Loucy (cell line): ENCODE measurements around the gene ZCCHC14.
"Not testable (repeated sequence)": the region's sequence is repeated elsewhere in the genome, so short reads cannot be mapped to it uniquely, and the experiment has no call there.

Experiments
- H2AFZ ChIP-seq: fragments of 200-600 bp; sonication (generic); 2 replicates; pipeline ENCODE4 v1.6.0; 2016; ENCODE audit warnings: antibody characterized with exemption, mild to moderate bottlenecking, low read length, moderate library complexity
- H3F3A ChIP-seq: fragments of 200-600 bp; 2 replicates; pipeline ENCODE4 v1.6.0; 2016; ENCODE audit warnings: antibody characterized with exemption, low read depth, mild to moderate bottlenecking
- H3K27me3 ChIP-seq: fragments of 200-600 bp; sonication (generic); 2 replicates; pipeline ENCODE4 v1.6.1; 2014; ENCODE audit warnings: low read length, mild to moderate bottlenecking; ENCODE audit not compliant: insufficient read depth, poor library complexity, severe bottlenecking
- H3K36me3 ChIP-seq: fragments of 200-600 bp; sonication (generic); 2 replicates; pipeline ENCODE4 v1.6.1; 2016; ENCODE audit warnings: low read length; ENCODE audit not compliant: insufficient read depth
- H3K4me1 ChIP-seq: fragments of 200-600 bp; sonication (generic); 2 replicates; pipeline ENCODE4 v1.5.1; 2014; ENCODE audit warnings: low read length, mild to moderate bottlenecking; ENCODE audit not compliant: insufficient read depth, poor library complexity, severe bottlenecking
- H3K4me2 ChIP-seq: fragments of 200-600 bp; sonication (generic); 2 replicates; pipeline ENCODE4 v1.6.0; 2014; ENCODE audit warnings: antibody characterized with exemption, low read length, low read depth, mild to moderate bottlenecking; ENCODE audit not compliant: poor library complexity, severe bottlenecking
- H3K4me3 ChIP-seq: fragments of 200-600 bp; sonication (generic); 2 replicates; pipeline ENCODE4 v1.5.1; 2014; ENCODE audit warnings: low read length, mild to moderate bottlenecking, mixed read lengths; ENCODE audit not compliant: poor library complexity, severe bottlenecking
- H3K79me2 ChIP-seq: fragments of 200-600 bp; sonication (generic); 2 replicates; pipeline ENCODE4 v1.6.1; 2014; ENCODE audit warnings: low read length; ENCODE audit not compliant: insufficient read depth
- H3K9ac ChIP-seq: fragments of 200-600 bp; sonication (generic); 2 replicates; pipeline ENCODE4 v1.6.0; 2014; ENCODE audit warnings: mild to moderate bottlenecking, low read depth, low read length, moderate library complexity; ENCODE audit not compliant: poor library complexity, severe bottlenecking
- H3K9me2 ChIP-seq: fragments of 200-600 bp; sonication (generic); replicated peaks from 2 replicates; pipeline ENCODE4 v1.6.1; 2016; ENCODE audit warnings: low read depth, low read length, mixed read lengths
- H3K9me3 ChIP-seq: fragments of 200-600 bp; sonication (generic); 2 replicates; pipeline ENCODE4 v1.6.1; 2014; ENCODE audit warnings: mild to moderate bottlenecking, antibody characterized with exemption, low read length, low read depth; ENCODE audit not compliant: insufficient read depth
- H4K20me1 ChIP-seq: fragments of 200-600 bp; sonication (generic); 2 replicates; pipeline ENCODE4 v1.6.0; 2014; ENCODE audit warnings: antibody characterized with exemption, low read length, mild to moderate bottlenecking; ENCODE audit not compliant: insufficient read depth, poor library complexity, severe bottlenecking
- CTCF ChIP-seq: fragments of 200-600 bp; sonication (generic); conservative IDR thresholded peaks from 2 replicates; pipeline ENCODE4 v1.5.1; 2014; ENCODE audit warnings: mild to moderate bottlenecking, antibody characterized with exemption, low read length
- EZH2phosphoT487 ChIP-seq: fragments of 200-600 bp; IDR thresholded peaks from 2 replicates; pipeline ENCODE4 v1.6.1; 2018; ENCODE audit warnings: antibody characterized with exemption, mild to moderate bottlenecking, moderate library complexity, borderline replicate concordance

ZCCHC14 gene

DNA sequence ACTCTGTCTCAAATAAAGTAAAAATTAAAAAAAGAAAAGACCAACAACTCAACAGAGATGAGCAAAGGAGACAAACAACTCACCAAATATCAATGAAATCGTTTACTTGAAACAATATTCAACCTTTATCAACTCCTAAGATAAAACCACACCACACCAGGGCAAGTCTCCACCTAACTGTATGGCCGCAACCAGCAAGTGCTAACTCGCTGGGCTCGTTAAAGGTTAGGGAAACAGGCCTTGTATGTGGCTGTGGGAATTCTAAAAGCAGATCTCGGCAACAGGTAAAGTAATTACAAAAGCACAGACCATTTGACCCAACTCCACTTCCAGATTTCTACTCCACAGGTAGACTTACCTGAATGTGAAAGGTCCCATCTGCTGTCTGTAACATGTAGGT lies 9.3 kb downstream of the ZCCHC14 start:
- Histone ChIP-seq H3K36me3 (no peaks in the 10 kb centered on the region), H3K79me2 (no peaks in the 10 kb centered on the region), H3K4me2 (no peak overlapping the region), H3K9me3 (no peaks in the 10 kb centered on the region), H3K4me3 (no peak overlapping the region), H3F3A (no peaks in the 10 kb centered on the region), H3K9me2 (no peaks in the 10 kb centered on the region), H2AFZ (no peak overlapping the region), H3K9ac (no peak overlapping the region), H3K27me3 (no peaks in the 10 kb centered on the region), H4K20me1 (no peaks in the 10 kb centered on the region), H3K4me1 (no peaks in the 10 kb centered on the region)
- TF ChIP-seq EZH2phosphoT487 (no peak), CTCF (no peak)

- not testable (repeated sequence) for H3K9ac ChIP-seq, H3K9me2 ChIP-seq, H3K4me2 ChIP-seq, H3K79me2 ChIP-seq, H3F3A ChIP-seq, H3K36me3 ChIP-seq, H4K20me1 ChIP-seq, H2AFZ ChIP-seq, H3K4me3 ChIP-seq, H3K9me3 ChIP-seq, H3K4me1 ChIP-seq, H3K27me3 ChIP-seq
Measured at GRCh38 chr16:87482670-87483069, 10.2 kb downstream of the ZCCHC14 start.

DNA sequence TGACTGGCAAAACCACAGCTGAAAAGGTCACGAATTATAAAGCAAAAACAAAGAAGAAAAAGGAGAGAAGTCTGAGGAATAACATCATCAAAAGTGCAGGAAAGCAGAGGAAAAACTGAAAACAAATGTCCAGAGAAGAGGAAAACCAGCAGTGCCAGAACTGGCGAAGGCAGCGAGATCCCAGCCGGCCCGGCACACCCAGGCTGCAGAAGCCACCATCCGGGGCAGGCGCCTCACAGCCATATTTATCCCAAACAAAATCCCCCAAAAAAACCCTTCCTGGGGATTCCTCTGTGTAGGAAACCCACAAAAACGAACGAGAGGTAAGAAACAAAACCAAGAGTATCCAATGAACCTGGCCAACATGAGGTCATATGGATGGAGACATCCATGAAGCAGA lies 10.6 kb downstream of the ZCCHC14 start:
- H3K79me2 ChIP-seq = no peaks in the 10 kb centered on the region
- no peak overlapping the region for H2AFZ ChIP-seq
- no peaks in the 10 kb centered on the region for H3K36me3 ChIP-seq
- no peaks in the 10 kb centered on the region for H3K9me3 ChIP-seq
- H3K9ac ChIP-seq = no peak overlapping the region
- H3F3A ChIP-seq = no peaks in the 10 kb centered on the region
- no peak overlapping the region for H3K4me3 ChIP-seq
- H3K4me2 ChIP-seq = no peak overlapping the region
- no peaks in the 10 kb centered on the region for H4K20me1 ChIP-seq
- H3K27me3 ChIP-seq = no peaks in the 10 kb centered on the region
- H3K9me2 ChIP-seq = no peaks in the 10 kb centered on the region
- no peaks in the 10 kb centered on the region for H3K4me1 ChIP-seq
- TF ChIP-seq CTCF = no peak
- TF ChIP-seq EZH2phosphoT487 = no peak

GRCh38 chr16:87481711-87482110 lies 11.1 kb downstream of the ZCCHC14 start:
- H3K79me2 ChIP-seq, H3K9ac ChIP-seq, H3K4me3 ChIP-seq, H3K27me3 ChIP-seq, H3K36me3 ChIP-seq, H4K20me1 ChIP-seq, H2AFZ ChIP-seq, H3K9me2 ChIP-seq, H3K9me3 ChIP-seq, H3F3A ChIP-seq, H3K4me1 ChIP-seq, H3K4me2 ChIP-seq: not testable (repeated sequence)

DNA sequence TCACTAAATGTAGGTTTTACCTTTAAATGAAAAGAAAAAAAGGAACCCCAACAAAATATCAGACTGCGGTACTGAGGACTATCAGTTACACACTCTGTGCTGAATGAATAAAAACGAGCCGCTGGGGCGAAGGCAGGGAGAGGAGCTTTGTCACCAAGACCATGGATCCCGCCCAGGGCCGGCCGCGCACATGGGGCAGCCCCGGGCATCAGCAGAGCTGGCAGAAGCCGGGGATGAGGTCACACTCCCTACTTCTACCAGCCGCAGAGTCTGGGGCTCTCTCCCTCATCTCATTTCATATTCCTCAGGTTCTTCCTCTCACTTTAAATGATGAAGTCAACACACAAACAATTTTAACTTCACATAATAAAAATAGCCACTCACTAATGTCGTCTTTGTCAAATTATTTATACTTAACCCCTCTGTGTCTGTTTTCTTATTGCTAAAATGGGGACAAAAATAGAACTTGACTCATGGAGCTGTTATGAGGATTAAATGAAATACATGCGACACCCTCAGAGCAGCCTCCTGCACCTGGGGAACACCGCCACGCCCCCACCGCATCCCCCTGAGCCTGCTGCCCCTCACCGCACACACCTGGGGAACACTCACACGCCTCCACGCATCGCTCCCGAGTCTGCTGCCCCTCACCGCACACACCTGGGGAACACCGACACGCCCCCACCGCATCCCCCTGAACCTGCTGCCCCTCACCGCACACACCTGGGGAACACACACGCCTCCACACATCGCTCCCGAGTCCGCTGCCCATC lies 15.4 kb downstream of the ZCCHC14 start:
- not testable (repeated sequence) for H3K4me2 ChIP-seq, H3K36me3 ChIP-seq, H3K79me2 ChIP-seq, H3F3A ChIP-seq, H3K4me3 ChIP-seq, H3K27me3 ChIP-seq, H3K9ac ChIP-seq, H4K20me1 ChIP-seq, H3K4me1 ChIP-seq, H2AFZ ChIP-seq, H3K9me2 ChIP-seq, H3K9me3 ChIP-seq
